Measurements from ENCODE around the gene TTR.

GRCh38 chr18:31581498-31582197, 10.0 kb upstream of the TTR start:
- TF ChIP-seq CTCF (IDR thresholded peaks at IDR 0.05; ENCODE audit: low read depth, low read length) (no peak), EZH2phosphoT487 (IDR thresholded peaks at IDR 0.05; ENCODE audit: low read depth) (no peak)

All from OCI-LY3 (cell line).